ENCODE measurements around the gene EN1. TPM values are rescaled to one million over a fixed set of nuclear protein-coding genes. Genes with fewer than 3 reads are reported as not detected.

The EN1 gene
- polyA plus RNA-seq, 12 donors: 4.0 to 10.1 (median 5.0) TPM; not detected in 2

- no peak for DNase-seq
Measured at GRCh38 chr2:118844261-118845004, 3.0 kb downstream of the EN1 start.

GRCh38 chr2:118843483-118844132 lies 3.8 kb downstream of the EN1 start:
- DNase-seq: no peak

DNA sequence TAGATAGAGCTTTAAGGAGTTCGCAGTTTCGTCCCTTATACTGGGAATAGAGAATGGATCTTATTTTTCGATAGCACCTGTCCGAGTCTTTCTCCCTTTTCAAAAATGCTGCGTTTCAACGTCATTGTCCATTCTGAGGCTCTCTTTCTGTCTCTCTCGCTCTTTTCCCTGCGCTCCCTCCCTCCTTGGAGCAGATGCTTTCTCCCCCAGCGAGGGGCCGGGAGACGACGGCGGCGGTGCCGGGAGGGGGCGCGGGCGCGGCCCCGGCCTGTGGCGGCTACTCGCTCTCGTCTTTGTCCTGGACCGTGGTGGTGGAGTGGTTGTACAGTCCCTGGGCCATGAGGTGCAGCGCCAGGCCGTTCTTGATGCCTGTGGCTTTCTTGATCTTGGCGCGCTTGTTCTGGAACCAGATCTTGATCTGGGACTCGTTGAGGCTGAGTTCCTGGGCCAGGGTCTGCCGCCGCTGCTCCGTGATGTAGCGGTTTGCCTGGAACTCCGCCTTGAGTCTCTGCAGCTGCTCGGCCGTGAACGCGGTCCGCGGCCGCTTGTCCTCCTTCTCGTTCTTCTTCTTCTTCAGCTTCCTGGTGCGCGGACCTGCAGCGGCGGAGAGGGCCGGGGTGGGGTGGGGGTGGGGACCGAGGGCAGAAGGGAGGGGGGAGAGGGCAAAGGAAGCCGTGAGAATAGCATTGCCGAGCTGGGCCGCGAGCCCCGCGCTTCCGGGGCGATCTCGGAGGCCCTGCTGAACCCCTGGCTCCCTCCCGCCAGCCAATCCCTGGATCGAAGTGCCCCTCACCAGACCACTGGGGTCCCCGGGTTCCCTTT lies 4.6 kb downstream of the EN1 start:
- DNase-seq: no peak

GRCh38 chr2:118841828-118842461 lies 5.5 kb downstream of the EN1 start:
- no peak for DNase-seq

- DNase-seq: no peak
Measured at GRCh38 chr2:118841450-118841827, 6.0 kb downstream of the EN1 start.

- no peak for DNase-seq
Measured at GRCh38 chr2:118838741-118839455, 8.6 kb downstream of the EN1 start.

DNA sequence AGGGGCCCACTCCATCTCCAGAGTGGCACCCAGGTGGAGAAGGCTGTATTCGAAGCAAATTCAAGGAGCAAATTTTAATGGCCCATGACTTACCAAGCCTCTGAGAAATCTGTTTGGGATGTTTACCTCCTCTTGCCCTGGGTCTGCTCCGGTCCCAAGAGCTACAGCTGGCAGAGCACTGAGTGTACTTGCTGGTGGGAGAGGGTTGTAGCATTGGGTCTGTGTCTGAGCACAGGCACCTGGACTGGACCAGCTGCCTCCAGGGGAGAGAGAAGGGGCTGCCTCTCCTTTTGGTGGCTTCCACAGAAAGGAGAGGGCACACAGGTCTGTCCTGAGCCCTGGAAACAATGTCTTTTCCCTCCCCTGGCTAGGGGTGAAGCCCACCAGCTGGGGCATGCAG lies 9.8 kb downstream of the EN1 start:
- DNase-seq: no peak

- no peak for DNase-seq
Measured at GRCh38 chr2:118837067-118837466, 10.4 kb downstream of the EN1 start.

GRCh38 chr2:118836411-118836930 lies 11.0 kb downstream of the EN1 start:
- DNase-seq: no peak

GRCh38 chr2:118835746-118836410 lies 11.6 kb downstream of the EN1 start:
- DNase-seq: no peak

DNA sequence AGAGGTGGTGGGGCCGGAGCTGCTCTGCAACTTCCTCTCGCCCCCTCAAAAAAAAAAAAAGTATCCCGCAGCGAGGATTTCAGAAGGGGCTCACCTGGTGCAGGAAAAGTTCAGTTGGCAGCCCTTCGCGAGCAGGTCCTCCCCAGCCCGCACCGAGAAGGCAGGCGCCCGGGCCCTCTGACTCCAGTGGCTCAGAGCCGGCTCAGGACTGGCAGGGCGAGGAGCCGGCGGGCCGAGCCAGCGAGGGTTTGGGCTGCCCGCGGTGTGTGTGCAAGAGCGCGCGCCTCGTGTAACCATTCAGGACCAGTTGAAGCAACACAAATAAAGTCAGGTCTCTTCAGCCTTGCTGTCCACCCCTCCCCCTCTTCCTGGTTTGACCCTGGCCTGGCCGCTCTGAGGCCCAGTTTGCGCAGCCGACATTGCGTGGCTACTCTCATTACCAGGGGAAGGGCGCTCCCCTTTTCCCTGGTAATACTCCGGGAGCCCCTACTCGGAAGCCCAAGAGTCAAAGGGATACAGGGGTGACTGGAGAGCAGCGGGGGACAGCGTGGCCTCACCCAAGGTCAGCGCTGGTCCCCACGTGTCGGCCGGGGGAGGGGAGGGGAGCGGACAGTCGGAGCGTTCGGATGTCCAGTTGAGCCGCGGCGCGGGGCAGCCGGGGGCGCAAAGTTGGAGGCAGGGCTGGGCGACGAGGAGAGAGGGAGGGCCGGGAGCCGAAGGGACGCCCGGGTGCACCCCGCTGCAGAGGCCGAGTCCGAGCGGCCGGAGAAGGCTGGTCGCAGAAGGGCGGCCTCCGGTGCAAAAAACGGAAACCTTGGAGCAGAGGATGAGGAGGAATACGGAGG lies 12.3 kb downstream of the EN1 start:
- no peak for DNase-seq

DNA sequence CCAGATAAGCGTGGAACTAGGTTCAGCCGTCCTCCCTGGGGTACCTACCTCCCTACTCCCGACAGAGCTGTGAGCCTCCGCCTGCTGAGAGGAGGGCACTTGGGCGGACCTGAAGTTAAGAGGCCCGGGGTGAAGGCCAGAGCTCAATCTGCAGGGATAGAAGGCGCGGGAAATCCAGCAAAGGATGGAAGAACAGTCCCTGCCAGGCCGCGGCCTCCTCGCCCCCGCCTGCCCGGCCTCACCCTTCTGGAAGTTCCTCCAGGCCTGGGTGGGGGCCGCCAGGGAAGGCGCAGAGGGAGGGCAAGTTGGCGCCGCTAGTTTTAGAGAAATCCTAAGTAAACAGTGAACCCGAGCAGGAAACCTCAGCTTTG lies 13.0 kb downstream of the EN1 start:
- DNase-seq: no peak

- no peak for DNase-seq
Measured at GRCh38 chr2:118833716-118834439, 13.6 kb downstream of the EN1 start.

- DNase-seq: no peak
Measured at GRCh38 chr2:118832791-118833715, 14.4 kb downstream of the EN1 start.

DNA sequence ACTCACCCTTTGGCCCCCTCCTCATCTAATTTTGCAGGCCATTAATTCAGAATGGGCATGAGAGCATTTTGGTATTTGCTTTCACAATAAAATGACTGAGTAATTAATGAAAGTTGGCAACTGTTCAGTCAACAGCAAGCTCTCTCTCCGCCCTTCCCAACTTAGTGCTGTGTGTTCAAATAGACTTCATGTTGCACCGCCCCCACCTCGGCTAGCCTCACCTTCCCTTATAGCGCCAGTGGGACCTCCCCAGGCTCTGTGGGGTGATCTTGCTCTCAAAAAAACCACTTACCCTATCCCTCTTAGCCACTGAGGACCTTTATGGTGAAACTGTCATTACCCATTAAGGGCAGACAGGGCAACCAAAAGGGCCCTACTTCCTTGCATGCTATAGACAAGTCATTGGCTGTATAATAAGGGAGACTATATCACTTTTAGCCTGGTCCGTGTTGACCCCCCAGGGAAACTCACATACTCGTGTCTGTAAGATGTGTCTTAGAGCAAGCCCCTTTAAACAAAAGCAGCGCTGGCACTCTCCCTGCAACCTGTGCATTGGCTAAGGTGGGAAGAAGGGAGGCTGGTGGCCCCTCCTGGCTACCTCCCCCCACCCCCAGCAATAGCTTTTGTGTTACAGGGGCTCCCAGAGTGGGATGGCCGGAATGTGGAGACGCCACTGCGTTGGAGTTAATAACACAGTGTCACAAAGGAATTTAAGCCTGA lies 15.2 kb downstream of the EN1 start:
- no peak for DNase-seq

DNA sequence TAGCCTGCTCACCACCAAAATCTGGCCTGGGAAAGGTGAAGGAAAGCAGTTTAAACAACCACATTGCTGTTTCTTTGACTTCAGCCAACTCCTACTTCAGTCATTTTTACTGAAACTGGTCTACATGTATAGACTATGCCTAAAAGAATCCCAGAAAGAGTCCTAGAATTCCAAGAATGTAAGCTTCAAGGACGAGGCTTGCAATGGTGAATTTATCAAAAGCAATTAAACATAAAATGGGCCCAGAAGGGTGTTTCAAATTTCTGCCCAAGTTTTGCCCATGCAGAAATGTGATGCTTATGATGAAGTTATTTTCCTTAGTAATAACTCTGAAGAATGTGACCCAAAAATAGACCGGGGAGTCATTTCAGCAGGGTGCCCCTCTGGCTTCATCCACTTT lies 16.6 kb downstream of the EN1 start:
- no peak for DNase-seq

GRCh38 chr2:118830118-118830517 lies 17.3 kb downstream of the EN1 start:
- no peak for DNase-seq
